ENCODE data around the gene GNAZ. TPM values are rescaled to one million over a fixed set of nuclear protein-coding genes. Genes with fewer than 3 reads are reported as not detected.

GNAZ gene
- total RNA-seq, 1 donor from 2014 or later = 0.51 TPM

- Mint-ChIP-seq H3K27me3 (no peaks in the 10 kb centered on the region), H3K9me3 (no peaks in the 10 kb centered on the region), H3K36me3 (ENCODE audit: low read depth) (no peaks in the 10 kb centered on the region), H3K4me3 (no peak overlapping the region), H3K4me1 (no peaks in the 10 kb centered on the region), H3K27ac (no peak overlapping the region)
- intact Hi-C loops (cut with micrococcal nuclease) = no loop called here
- DNase-seq = no peak
These were observed 24.7 kb downstream of the GNAZ start for GRCh38 chr22:23094695-23095681.

GRCh38 chr22:23095733-23096342 is 25.5 kb downstream of the GNAZ start:
- Mint-ChIP-seq H3K36me3 (ENCODE audit: low read depth) (no peaks in the 10 kb centered on the region), H3K27ac (no peak overlapping the region), H3K9me3 (no peaks in the 10 kb centered on the region), H3K4me3 (no peak overlapping the region), H3K4me1 (no peaks in the 10 kb centered on the region), H3K27me3 (no peaks in the 10 kb centered on the region)
- intact Hi-C loops (cut with micrococcal nuclease) = no loop called here
- no peak for DNase-seq

- no peak for DNase-seq
- Mint-ChIP-seq H3K27me3 (no peaks in the 10 kb centered on the region), H3K4me1 (no peaks in the 10 kb centered on the region), H3K4me3 (no peak overlapping the region), H3K36me3 (ENCODE audit: low read depth) (no peaks in the 10 kb centered on the region), H3K27ac (no peak overlapping the region), H3K9me3 (no peaks in the 10 kb centered on the region)
- intact Hi-C loops (cut with micrococcal nuclease) = no loop called here
These were observed 27.3 kb downstream of the GNAZ start for GRCh38 chr22:23097412-23098229.

GRCh38 chr22:23098230-23098705 is 27.9 kb downstream of the GNAZ start:
- Mint-ChIP-seq H3K4me1 (no peaks in the 10 kb centered on the region), H3K36me3 (ENCODE audit: low read depth) (no peaks in the 10 kb centered on the region), H3K27me3 (no peaks in the 10 kb centered on the region), H3K9me3 (no peaks in the 10 kb centered on the region), H3K27ac (no peak overlapping the region), H3K4me3 (no peak overlapping the region)
- no peak for DNase-seq
- intact Hi-C loops (cut with micrococcal nuclease) = no loop called here

- no peak overlapping the region for H3K27ac Mint-ChIP-seq
These were observed 28.6 kb downstream of the GNAZ start for GRCh38 chr22:23098718-23099530.

GRCh38 chr22:23099531-23099804 is 29.1 kb downstream of the GNAZ start:
- H3K4me1 Mint-ChIP-seq = no peaks in the 10 kb centered on the region
- intact Hi-C loops (cut with micrococcal nuclease) = no loop called here
- H3K4me3 Mint-ChIP-seq = no peak overlapping the region
- no peaks in the 10 kb centered on the region for H3K9me3 Mint-ChIP-seq
- no peak overlapping the region for H3K27ac Mint-ChIP-seq
- DNase-seq = no peak
- no peaks in the 10 kb centered on the region for H3K36me3 Mint-ChIP-seq (ENCODE audit: low read depth)
- no peaks in the 10 kb centered on the region for H3K27me3 Mint-ChIP-seq

More at GRCh38 chr22:23098718-23099530, 28.6 kb downstream of the GNAZ start:
- intact Hi-C loops (cut with micrococcal nuclease) = no loop called here
- Mint-ChIP-seq H3K9me3 (no peaks in the 10 kb centered on the region), H3K27me3 (no peaks in the 10 kb centered on the region), H3K36me3 (ENCODE audit: low read depth) (no peaks in the 10 kb centered on the region), H3K4me3 (no peak overlapping the region), H3K4me1 (no peaks in the 10 kb centered on the region)
- DNase-seq = no peak

- intact Hi-C loops (cut with micrococcal nuclease) = no loop called here
- DNase-seq = no peak
- no peaks in the 10 kb centered on the region for H3K9me3 Mint-ChIP-seq
- H3K36me3 Mint-ChIP-seq (ENCODE audit: low read depth) = no peaks in the 10 kb centered on the region
- no peak overlapping the region for H3K4me3 Mint-ChIP-seq
- no peaks in the 10 kb centered on the region for H3K27me3 Mint-ChIP-seq
- no peak overlapping the region for H3K27ac Mint-ChIP-seq
- H3K4me1 Mint-ChIP-seq = no peaks in the 10 kb centered on the region
These were observed 29.9 kb downstream of the GNAZ start for GRCh38 chr22:23100124-23100801.

GRCh38 chr22:23101524-23101923 is 31.2 kb downstream of the GNAZ start:
- H3K9me3 Mint-ChIP-seq = no peaks in the 10 kb centered on the region
- H3K36me3 Mint-ChIP-seq (ENCODE audit: low read depth) = no peaks in the 10 kb centered on the region
- no peak overlapping the region for H3K4me3 Mint-ChIP-seq
- intact Hi-C loops (cut with micrococcal nuclease) = no loop called here
- no peak for DNase-seq
- no peak overlapping the region for H3K27ac Mint-ChIP-seq
- H3K27me3 Mint-ChIP-seq = no peaks in the 10 kb centered on the region
- no peaks in the 10 kb centered on the region for H3K4me1 Mint-ChIP-seq

- intact Hi-C loops (cut with micrococcal nuclease) = no loop called here
- H3K4me3 Mint-ChIP-seq = no peak overlapping the region
- H3K4me1 Mint-ChIP-seq = no peaks in the 10 kb centered on the region
- no peak overlapping the region for H3K27ac Mint-ChIP-seq
- H3K27me3 Mint-ChIP-seq = no peaks in the 10 kb centered on the region
- no peaks in the 10 kb centered on the region for H3K9me3 Mint-ChIP-seq
- DNase-seq = no peak
- H3K36me3 Mint-ChIP-seq (ENCODE audit: low read depth) = no peaks in the 10 kb centered on the region
These were observed 31.8 kb downstream of the GNAZ start for GRCh38 chr22:23102002-23102655.

- Mint-ChIP-seq H3K9me3 (no peaks in the 10 kb centered on the region), H3K4me3 (no peak overlapping the region), H3K4me1 (no peaks in the 10 kb centered on the region), H3K36me3 (ENCODE audit: low read depth) (no peaks in the 10 kb centered on the region), H3K27me3 (no peaks in the 10 kb centered on the region), H3K27ac (no peak overlapping the region)
- no peak for DNase-seq
- intact Hi-C loops (cut with micrococcal nuclease) = no loop called here
These were observed 32.5 kb downstream of the GNAZ start for GRCh38 chr22:23102776-23103175.

- no peaks in the 10 kb centered on the region for H3K9me3 Mint-ChIP-seq
- intact Hi-C loops (cut with micrococcal nuclease) = no loop called here
- H3K27ac Mint-ChIP-seq = no peak overlapping the region
- H3K4me3 Mint-ChIP-seq = no peak overlapping the region
- no peaks in the 10 kb centered on the region for H3K4me1 Mint-ChIP-seq
- no peaks in the 10 kb centered on the region for H3K36me3 Mint-ChIP-seq (ENCODE audit: low read depth)
- no peak for DNase-seq
- no peaks in the 10 kb centered on the region for H3K27me3 Mint-ChIP-seq
These were observed 33.1 kb downstream of the GNAZ start for GRCh38 chr22:23103199-23103954.

Measured in activated CD4-positive, alpha-beta T cell treated with anti-CD3 and anti-CD28 coated beads, Interleukin-2, amount 10 ng/mL, durations not matched to agents 24 days and 14 days (primary cell).